ENCODE measurements around the gene KIAA0408. TPM values are rescaled to one million over a fixed set of nuclear protein-coding genes. Genes with fewer than 3 reads are reported as not detected.

KIAA0408 gene
- 0.22 and 1.1 TPM in 2 replicates for total RNA-seq

GRCh38 chr6:127459231-127459641 is at the start of gene KIAA0408:
TSS of gene KIAA0408 (minus strand) at chr6:127459389. CDS start at chr6:127453981, 5,408 bp downstream.

Small RNAs within 50 kb of the gene (small RNA-seq; reads per million reads assigned to genes)
- 0.10 reads per million for gene KIAA0408 (ENCODE audit: low replicate concordance)

Other genes starting within 250 kb of the KIAA0408 start
- gene RNF146, start 192.5 kb downstream of the KIAA0408 start, total RNA-seq: 43.5 and 47.2 TPM in 2 replicates
- gene ECHDC1, start 115.8 kb downstream of the KIAA0408 start, total RNA-seq: 44.0 and 71.3 TPM in 2 replicates
- not detected in 2 replicates for gene C6orf58, start 117.8 kb upstream of the KIAA0408 start, total RNA-seq